ENCODE data around the gene REXO5.

DNA sequence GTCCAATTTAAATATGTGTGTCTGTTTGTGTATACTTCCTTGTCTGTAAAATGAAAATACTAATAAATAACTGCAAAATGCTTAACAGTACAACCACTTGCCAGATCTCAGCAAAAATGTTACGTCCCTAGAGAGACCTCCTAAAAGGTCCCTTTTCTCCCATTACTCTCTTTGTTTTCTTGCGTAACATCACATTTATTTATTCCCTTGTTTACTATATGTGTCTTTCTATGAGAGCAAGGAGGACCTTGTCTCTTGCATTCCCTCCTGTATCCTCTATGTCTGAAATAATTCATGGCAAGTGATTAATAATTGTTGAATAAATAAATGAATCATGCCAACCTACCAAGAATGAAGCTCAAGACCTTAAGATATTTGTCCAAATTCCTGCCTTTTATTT is 40.6 kb upstream of the REXO5 start:
- no peak for TF ChIP-seq CTCF (IDR thresholded peaks at IDR 0.05)
- no peak for TF ChIP-seq POLR2AphosphoS5 (IDR thresholded peaks at IDR 0.05)
- no peak for TF ChIP-seq EP300 (IDR thresholded peaks at IDR 0.05)
- no peak for TF ChIP-seq POLR2A (IDR thresholded peaks at IDR 0.05)
